IMR-90 (cell line): ENCODE results near the gene JAKMIP1.

ENCODE experiments used
- BHLHE40 ChIP-seq: fragments of 150-350 bp; IDR thresholded peaks from 2 replicates; pipeline ENCODE4 v1.6.1; 2016; ENCODE audit warnings: mild to moderate bottlenecking, low read depth, low read length
- CTCF ChIP-seq: conservative IDR thresholded peaks from 2 replicates; pipeline ENCODE4 v1.5.1; 2012; ENCODE audit warnings: mild to moderate bottlenecking, low read depth, low read length, improper control_type of control experiment
- POLR2A ChIP-seq: IDR thresholded peaks from 2 replicates; pipeline ENCODE4 v1.6.1; 2012; ENCODE audit warnings: mild to moderate bottlenecking, low read depth, low read length
- RAD21 ChIP-seq: IDR thresholded peaks from 2 replicates; pipeline ENCODE4 v1.6.1; 2012; ENCODE audit warnings: low read length, improper control_type of control experiment

GRCh38 chr4:6056976-6057766 lies 143.2 kb downstream of the JAKMIP1 start:
- TF ChIP-seq POLR2A = no peak
- no peak for TF ChIP-seq CTCF
- TF ChIP-seq BHLHE40 = no peak
- no peak for TF ChIP-seq RAD21
